Right renal pelvis (tissue), 4 donors: Measurements from ENCODE around the gene C1orf115. TPM values are rescaled to one million over a fixed set of nuclear protein-coding genes. Genes with fewer than 3 reads are reported as not detected.
A peak's percentile ranks its signal among the peaks of the same experiment; 100 is the strongest.
"Not testable (repeated sequence)": the region's sequence is repeated elsewhere in the genome, so short reads cannot be mapped to it uniquely, and the experiment has no call there.

ENCODE experiments used
- DNase-seq, 4 donors: peaks; one replicate each; pipeline ENCODE4 v3.0.0-alpha.2; 2013; ENCODE audit warnings: low read depth in 4 of 4, low spot score in 3 of 4, missing footprints in 1 of 4
- polyA plus RNA-seq, 4 donors: library from polyadenylated mRNA; unstranded; fragments of 120-200 nt; gene quantifications; one replicate each; pipeline ENCODE4 v1.2.1, GENCODE V29; 2013; ENCODE audit not compliant: insufficient read length in 4 of 4

Gene C1orf115
- polyA plus RNA-seq, result 10 to 100 TPM; 25.6 to 27.8 (median 26.5) TPM

GRCh38 chr1:220690140-220691052 lies at the start of gene C1orf115:
Gene C1orf115 (plus strand): TSS chr1:220690363. CDS start chr1:220690403, 40 bp downstream.
- peak; percentile 55 to 78 (median 62) for DNase-seq

- no peak for DNase-seq
Measured at GRCh38 chr1:220642285-220642684, 47.9 kb upstream of the C1orf115 start.

GRCh38 chr1:220652995-220653394 lies 37.2 kb upstream of the C1orf115 start:
- DNase-seq, result no peak

GRCh38 chr1:220655509-220655908 lies 34.7 kb upstream of the C1orf115 start:
- DNase-seq, result no peak

GRCh38 chr1:220655961-220656740 lies 34.0 kb upstream of the C1orf115 start:
- no peak for DNase-seq

GRCh38 chr1:220666349-220666748 lies 23.8 kb upstream of the C1orf115 start:
- no peak for DNase-seq

GRCh38 chr1:220669005-220669404 lies 21.2 kb upstream of the C1orf115 start:
- DNase-seq, result no peak

- no peak for DNase-seq
Measured at GRCh38 chr1:220670365-220670764, 19.8 kb upstream of the C1orf115 start.

GRCh38 chr1:220673921-220674320 lies 16.2 kb upstream of the C1orf115 start:
- DNase-seq, result no peak

GRCh38 chr1:220677251-220677650 lies 12.9 kb upstream of the C1orf115 start:
- DNase-seq, result no peak

GRCh38 chr1:220680085-220680687 lies 10.0 kb upstream of the C1orf115 start:
- peak in 1 of 4 donors; percentile 27 for DNase-seq

GRCh38 chr1:220681220-220681880 lies 8.8 kb upstream of the C1orf115 start:
- DNase-seq, result no peak

- no peak for DNase-seq
Measured at GRCh38 chr1:220682901-220683576, 7.1 kb upstream of the C1orf115 start.

- not testable (repeated sequence) for DNase-seq
Measured at GRCh38 chr1:220683716-220684115, 6.4 kb upstream of the C1orf115 start.

- DNase-seq, result no peak
Measured at GRCh38 chr1:220684890-220685289, 5.3 kb upstream of the C1orf115 start.

GRCh38 chr1:220685879-220686278 lies 4.3 kb upstream of the C1orf115 start:
- no peak for DNase-seq

- DNase-seq, result no peak
Measured at GRCh38 chr1:220687809-220688208, 2.4 kb upstream of the C1orf115 start.

GRCh38 chr1:220689666-220690065 lies 497 bp upstream of the C1orf115 start:
- DNase-seq, result no peak

- no peak for DNase-seq
Measured at GRCh38 chr1:220691053-220691684, 1.0 kb downstream of the C1orf115 start.
